Dermis microvascular lymphatic vessel endothelial cell (primary cell): Measurements from ENCODE around the gene KLF7. TPM values are rescaled to one million over a fixed set of nuclear protein-coding genes. Genes with fewer than 3 reads are reported as not detected.

Experiments
- DNase-seq, 2 donors: peaks; one replicate each; pipeline versions ENCODE4 v3.0.0 to v3.0.0-alpha.2; 2010; ENCODE audit warnings: low read depth in 2 of 2
- total RNA-seq: library from RNA; depleted of rRNA; stranded (reverse); fragments of >200 nt; gene quantifications from 2 replicates; pipeline ENCODE4 v1.2.1, GENCODE V29; 2014

KLF7 gene
- total RNA-seq, 1 donor from 2014 or later, result 8.5 TPM

DNA sequence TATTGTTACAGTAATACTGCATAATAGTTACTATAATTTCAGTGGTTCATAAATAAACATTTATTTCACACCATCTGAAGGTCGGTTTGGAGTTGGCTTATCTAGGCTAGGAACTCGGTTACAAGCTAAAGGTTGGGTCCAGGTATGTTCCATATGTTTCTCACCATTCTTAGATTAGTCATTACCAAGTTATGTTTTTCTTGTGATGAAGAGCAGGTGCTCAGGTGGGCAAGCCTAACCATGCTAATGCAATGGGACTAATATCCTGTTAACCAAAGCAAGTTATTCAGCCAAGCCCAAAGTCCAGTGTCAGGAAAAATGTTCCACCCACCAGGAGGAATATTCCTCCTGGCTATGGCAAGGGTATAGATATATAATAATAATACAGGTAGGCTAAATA is 133.3 kb downstream of the KLF7 start:
- DNase-seq, result no peak

Other genes starting within 250 kb of the KLF7 start
- gene CPO, start 226.4 kb downstream of the KLF7 start, total RNA-seq, result not detected in 2 replicates